ENCODE measurements around the gene P3H1.

Gene P3H1

GRCh38 chr1:42748461-42749410 is 18.1 kb downstream of the P3H1 start:
- no peak for DNase-seq
- in situ Hi-C loops (cut with MboI; ENCODE audit: low pct_unique_long_range_greater_than_20kb, low sequenced_read_pairs), result loop anchor here (10.0 to 25.0 kb wide), 2 partner anchors 174 to 411 kb away; partner anchors contain the start of gene FOXJ3

DNA sequence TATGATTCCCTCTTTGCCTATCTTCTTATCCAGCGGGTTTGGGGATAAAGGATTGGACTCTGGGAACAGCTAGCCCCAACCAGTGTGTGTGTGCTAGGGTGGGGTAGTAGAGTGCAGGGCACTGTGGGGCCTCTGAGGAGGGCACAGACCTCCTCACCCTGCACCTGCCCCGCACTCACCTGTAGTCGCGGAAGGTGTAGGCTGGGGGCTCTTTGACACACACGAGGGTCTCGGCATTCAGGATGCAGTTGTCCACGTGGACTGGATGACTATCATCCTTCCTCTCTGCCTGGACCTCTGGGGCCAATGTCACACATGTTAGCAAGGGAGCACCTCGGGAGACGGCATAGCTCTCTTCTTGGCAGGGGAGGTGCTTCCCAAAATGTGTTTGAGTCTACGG is 18.8 kb downstream of the P3H1 start:
- in situ Hi-C loops (cut with MboI; ENCODE audit: low pct_unique_long_range_greater_than_20kb, low sequenced_read_pairs), result loop anchor here (10.0 to 25.0 kb wide), 2 partner anchors 173 to 411 kb away; partner anchors contain the start of gene FOXJ3
- DNase-seq, result no peak

DNA sequence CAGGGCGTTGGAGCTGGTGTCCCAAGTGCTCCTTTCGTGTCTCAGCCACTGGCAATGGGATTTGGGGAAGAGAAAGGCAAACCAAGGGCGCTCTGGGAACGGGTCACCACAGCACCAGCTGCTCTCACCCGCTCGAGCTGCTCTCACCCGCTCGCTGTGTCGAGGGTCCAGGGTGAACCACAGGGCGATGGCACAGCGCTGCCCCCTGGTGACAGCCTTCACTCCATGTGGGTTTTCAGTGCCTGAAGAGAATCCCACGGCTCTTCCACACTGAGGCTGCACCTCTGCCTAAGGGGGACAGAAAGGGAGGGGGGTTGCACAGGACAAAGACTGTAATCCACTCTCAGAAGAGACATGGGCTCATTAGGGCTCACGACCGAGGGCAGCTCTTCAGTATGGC is 19.7 kb downstream of the P3H1 start:
- in situ Hi-C loops (cut with MboI; ENCODE audit: low pct_unique_long_range_greater_than_20kb, low sequenced_read_pairs), result loop anchor here (10.0 to 25.0 kb wide), 2 partner anchors 172 to 410 kb away; partner anchors contain the start of gene FOXJ3

DNA sequence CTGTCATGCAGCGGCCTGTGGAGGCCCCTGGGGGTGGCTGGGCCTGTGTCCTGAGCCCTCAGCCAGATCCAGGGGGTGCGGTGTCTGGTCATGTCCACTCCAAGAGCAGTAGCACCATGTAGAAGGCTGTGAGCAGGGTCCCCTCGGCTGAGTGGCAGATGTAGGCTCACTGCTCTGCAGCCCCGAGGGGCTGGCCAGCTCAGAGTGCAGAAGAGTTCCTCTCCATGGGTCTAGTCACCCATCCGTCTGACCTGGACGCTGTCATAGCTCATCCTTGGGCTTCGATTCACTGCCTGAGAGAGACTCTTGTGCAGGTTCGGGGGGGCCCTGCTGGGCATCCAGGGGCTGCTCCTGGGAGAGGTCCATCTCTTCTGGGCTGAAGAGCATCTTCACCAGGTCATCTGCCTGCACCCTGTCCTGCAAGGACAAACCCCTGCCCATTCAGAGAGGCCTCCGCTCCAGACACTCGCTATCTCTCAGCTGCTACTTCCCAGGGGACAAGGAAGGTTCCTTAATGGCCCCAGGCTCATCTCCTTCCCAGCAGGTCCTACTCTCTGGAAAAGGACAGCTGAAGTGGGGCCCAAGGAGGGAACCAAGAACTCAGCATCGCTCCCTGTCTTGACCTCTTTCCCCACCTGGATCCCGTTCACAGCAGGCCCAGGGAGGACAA is 20.3 kb downstream of the P3H1 start:
- DNase-seq, result no peak
- in situ Hi-C loops (cut with MboI; ENCODE audit: low pct_unique_long_range_greater_than_20kb, low sequenced_read_pairs), result loop anchor here (10.0 to 25.0 kb wide), 2 partner anchors 172 to 409 kb away; partner anchors contain the start of gene FOXJ3

More for the DNA sequence above, 19.7 kb downstream of the P3H1 start:
- DNase-seq, result peak; percentile 47

- in situ Hi-C loops (cut with MboI; ENCODE audit: low pct_unique_long_range_greater_than_20kb, low sequenced_read_pairs), result loop anchor here (10.0 to 25.0 kb wide), 2 partner anchors 171 to 409 kb away; partner anchors contain the start of gene FOXJ3
Observed at GRCh38 chr1:42745851-42746250, 21.0 kb downstream of the P3H1 start.

DNA sequence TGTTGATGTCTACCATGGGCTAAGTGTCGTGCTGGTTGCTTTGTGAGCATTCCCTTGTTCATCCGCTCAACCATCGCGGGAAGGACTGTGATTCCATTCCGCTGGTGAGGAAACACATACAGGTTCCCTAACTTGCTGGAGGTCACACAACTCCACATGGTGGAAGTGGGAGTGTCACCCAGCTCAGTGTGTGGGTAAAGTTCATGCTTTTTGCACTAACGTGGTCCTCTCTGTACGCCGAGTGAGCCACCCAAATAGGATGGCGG is 22.7 kb downstream of the P3H1 start:
- no peak for DNase-seq
- in situ Hi-C loops (cut with MboI; ENCODE audit: low pct_unique_long_range_greater_than_20kb, low sequenced_read_pairs), result loop anchor here (10.0 to 25.0 kb wide), 2 partner anchors 169 to 407 kb away; partner anchors contain the start of gene FOXJ3

More at GRCh38 chr1:42745851-42746250, 21.0 kb downstream of the P3H1 start:
- no peak for DNase-seq

GRCh38 chr1:42743317-42744147 is 23.3 kb downstream of the P3H1 start:
- no peak for DNase-seq
- in situ Hi-C loops (cut with MboI; ENCODE audit: low pct_unique_long_range_greater_than_20kb, low sequenced_read_pairs), result loop anchor here (10.0 to 25.0 kb wide), 2 partner anchors 169 to 406 kb away; partner anchors contain the start of gene FOXJ3

DNA sequence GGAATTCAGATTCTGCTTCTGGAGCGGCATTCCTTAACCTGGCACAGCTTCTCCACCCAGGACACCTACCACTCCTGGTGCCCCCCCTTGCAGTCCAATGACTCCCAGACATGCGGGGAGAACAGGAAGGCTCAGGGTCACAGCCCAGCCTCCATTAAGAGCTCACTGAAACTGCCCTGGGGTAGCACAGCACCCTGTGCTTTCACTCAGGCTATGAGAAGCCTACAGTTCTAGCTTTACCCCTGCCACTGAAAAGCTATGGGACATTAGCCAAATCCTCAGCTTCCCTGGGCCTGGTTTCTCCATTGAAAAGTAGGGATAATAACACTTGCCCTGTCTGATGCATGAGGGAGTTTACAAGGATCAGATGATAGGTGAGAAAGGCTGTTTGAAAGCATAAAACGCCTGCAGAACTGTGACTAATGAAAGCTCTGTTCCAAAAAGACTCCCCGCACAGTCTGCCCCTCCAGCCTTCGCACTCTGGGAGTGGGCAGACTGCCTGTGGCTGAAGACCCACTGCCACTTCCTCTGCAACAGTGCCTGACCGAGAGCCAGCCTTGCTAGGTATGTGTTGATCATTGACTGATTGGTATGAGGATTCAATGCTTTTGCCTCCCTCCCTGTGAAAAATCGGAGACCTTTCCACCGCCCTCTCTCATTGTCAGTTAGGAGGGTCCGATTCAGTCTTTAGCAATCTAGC is 24.1 kb downstream of the P3H1 start:
- DNase-seq, result no peak
- in situ Hi-C loops (cut with MboI; ENCODE audit: low pct_unique_long_range_greater_than_20kb, low sequenced_read_pairs), result loop anchor here (10.0 to 25.0 kb wide), 2 partner anchors 168 to 405 kb away; partner anchors contain the start of gene FOXJ3

- in situ Hi-C loops (cut with MboI; ENCODE audit: low pct_unique_long_range_greater_than_20kb, low sequenced_read_pairs), result loop anchor here (10.0 to 25.0 kb wide), 2 partner anchors 167 to 405 kb away; partner anchors contain the start of gene FOXJ3
- DNase-seq, result no peak
Observed at GRCh38 chr1:42742141-42742540, 24.7 kb downstream of the P3H1 start.

- in situ Hi-C loops (cut with MboI; ENCODE audit: low pct_unique_long_range_greater_than_20kb, low sequenced_read_pairs), result loop anchor here (10.0 to 25.0 kb wide), 2 partner anchors 167 to 404 kb away; partner anchors contain the start of gene FOXJ3
- no peak for DNase-seq
Observed at GRCh38 chr1:42741706-42742105, 25.1 kb downstream of the P3H1 start.

DNA sequence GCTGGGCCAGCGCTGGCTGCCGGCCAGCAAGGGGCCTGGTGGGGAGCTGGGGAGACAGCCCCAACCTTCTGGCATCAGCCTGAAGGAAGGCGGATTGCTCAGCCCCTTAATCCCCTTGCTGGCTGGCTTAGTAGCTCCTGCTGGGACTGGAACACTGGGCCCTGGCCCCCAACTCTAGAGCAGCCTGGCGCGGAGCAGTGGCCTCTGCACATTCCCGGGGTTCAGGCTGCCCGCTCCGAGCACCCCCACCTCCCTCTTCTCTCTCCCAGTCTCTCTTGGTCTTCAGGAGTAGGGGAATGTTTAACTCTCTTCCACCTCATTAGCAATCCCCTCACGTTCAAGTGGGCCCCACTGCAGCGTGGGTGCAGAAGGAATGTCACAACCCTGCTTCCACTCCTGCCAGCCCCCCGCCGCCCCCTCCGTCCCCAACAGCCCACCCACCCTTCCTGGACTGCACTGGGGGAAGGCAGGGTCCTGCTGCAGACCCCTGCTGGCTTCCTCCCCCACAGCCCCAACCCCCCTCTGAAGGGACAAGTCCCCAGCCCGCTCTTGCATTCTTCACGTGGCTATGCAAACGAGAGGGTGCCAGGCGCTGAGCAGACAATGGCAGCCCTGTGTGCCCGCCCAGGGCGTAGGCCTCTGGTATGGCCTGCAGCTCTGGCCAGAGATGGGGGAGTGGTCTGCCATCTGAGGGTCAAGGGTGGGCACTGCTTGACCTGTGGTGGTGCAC is 25.8 kb downstream of the P3H1 start:
- in situ Hi-C loops (cut with MboI; ENCODE audit: low pct_unique_long_range_greater_than_20kb, low sequenced_read_pairs), result loop anchor here (10.0 to 25.0 kb wide), 2 partner anchors 166 to 404 kb away; partner anchors contain the start of gene FOXJ3
- no peak for DNase-seq

- no peak for DNase-seq
- in situ Hi-C loops (cut with MboI; ENCODE audit: low pct_unique_long_range_greater_than_20kb, low sequenced_read_pairs), result loop anchor here (10.0 to 25.0 kb wide), 2 partner anchors 165 to 403 kb away; partner anchors contain the start of gene FOXJ3
Observed at GRCh38 chr1:42739753-42740700, 26.8 kb downstream of the P3H1 start, which contains the start of gene CLDN19. Gene CLDN19 (minus strand): TSS chr1:42740236. CDS start chr1:42740063, 173 bp downstream.

DNA sequence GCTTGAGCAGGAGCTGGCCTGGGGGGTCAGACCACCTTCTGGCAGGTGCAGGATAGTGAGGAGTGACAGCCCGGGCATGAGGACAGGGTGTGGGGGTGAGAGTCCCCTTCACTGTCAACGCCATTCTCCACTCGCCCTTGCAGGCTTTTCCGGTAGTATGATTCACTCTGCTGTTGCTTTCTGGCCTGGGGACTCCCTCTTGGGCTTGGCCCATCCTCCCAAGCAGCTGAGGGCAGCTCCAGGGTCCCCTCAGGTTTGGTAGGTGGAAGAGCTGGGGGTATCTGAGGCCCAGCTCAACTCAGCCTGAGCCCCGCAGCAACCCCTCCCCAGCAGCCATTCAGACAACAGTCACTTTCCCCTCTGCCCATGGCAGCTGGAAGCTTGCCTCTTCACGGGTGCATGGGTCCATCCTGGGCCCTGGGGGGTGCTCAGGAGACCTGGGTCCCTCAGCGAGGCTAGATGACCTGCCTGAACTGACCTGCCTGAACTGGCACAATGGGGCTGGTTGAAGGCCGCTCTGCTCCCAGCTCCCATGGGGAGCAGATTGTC is 28.1 kb downstream of the P3H1 start:
- no peak for DNase-seq
- in situ Hi-C loops (cut with MboI; ENCODE audit: low pct_unique_long_range_greater_than_20kb, low sequenced_read_pairs), result loop anchor here (25.0 kb wide), 1 partner anchor 401 kb away; the partner anchor contains the start of gene FOXJ3

GRCh38 chr1:42737986-42738677 is 28.7 kb downstream of the P3H1 start:
- in situ Hi-C loops (cut with MboI; ENCODE audit: low pct_unique_long_range_greater_than_20kb, low sequenced_read_pairs), result loop anchor here (25.0 kb wide), 1 partner anchor 401 kb away; the partner anchor contains the start of gene FOXJ3
- no peak for DNase-seq

DNA sequence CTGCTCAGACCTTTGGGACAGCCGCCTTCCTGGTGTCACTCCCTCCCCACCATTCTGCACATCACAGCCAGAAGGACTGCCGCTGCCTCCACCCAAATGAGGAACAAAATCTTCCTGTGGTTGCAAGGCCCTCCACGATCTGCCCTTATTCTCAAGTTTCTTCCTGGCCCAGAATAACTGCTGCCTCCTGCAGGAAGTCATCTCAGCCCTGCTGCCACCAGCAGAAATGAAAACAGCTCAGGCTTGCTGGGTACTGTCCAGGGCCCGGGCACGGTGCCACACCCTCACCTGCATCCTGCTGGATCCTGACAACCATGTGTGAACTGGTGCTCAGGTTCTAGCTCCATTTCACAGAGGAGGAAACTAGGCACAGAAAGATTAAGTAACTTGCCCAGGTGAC is 29.6 kb downstream of the P3H1 start:
- in situ Hi-C loops (cut with MboI; ENCODE audit: low pct_unique_long_range_greater_than_20kb, low sequenced_read_pairs), result loop anchor here (25.0 kb wide), 1 partner anchor 400 kb away; the partner anchor contains the start of gene FOXJ3
- peak; percentile 91 for DNase-seq
